DLD1 (cell line): ENCODE measurements around the gene SMOC1.

Experiments
- in situ Hi-C: cut with HindIII; loops from 2 replicates; pipeline ENCODE4 v1.10.0; 2017; ENCODE audit warnings: low sequenced_read_pairs

SMOC1 gene, protein sequence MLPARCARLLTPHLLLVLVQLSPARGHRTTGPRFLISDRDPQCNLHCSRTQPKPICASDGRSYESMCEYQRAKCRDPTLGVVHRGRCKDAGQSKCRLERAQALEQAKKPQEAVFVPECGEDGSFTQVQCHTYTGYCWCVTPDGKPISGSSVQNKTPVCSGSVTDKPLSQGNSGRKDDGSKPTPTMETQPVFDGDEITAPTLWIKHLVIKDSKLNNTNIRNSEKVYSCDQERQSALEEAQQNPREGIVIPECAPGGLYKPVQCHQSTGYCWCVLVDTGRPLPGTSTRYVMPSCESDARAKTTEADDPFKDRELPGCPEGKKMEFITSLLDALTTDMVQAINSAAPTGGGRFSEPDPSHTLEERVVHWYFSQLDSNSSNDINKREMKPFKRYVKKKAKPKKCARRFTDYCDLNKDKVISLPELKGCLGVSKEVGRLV

GRCh38 chr14:69879175-69880043, at the start of gene SMOC1:
SMOC1 (plus strand) TSS chr14:69879416; CDS start chr14:69879679, 263 bp downstream.
- in situ Hi-C loops = no loop called here

DNA sequence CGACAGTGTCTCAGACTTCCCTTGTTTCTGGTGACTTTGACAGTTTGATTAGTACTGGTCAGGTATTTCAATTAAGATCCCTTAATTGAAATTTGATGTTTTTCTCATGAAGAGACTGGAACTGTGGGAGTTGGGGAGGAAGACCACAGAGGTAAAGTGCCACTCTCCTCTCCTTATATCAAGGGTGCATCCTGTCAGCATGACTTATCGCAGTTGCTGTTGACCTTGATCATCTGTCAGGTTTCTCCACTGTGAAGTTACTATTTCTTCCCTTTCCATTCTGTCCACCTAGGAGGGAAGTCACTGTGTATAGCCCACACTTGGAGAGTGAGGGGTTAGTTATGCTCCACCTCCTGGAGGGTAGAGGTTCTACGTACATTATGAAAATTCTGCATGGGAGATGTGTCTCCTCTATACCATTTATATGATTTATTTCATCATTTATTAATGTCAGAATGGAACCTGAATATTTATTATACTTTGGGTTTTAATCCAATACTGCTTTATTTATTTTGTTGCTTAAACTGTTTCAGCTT, 40.3 kb upstream of the SMOC1 start:
- in situ Hi-C loops = no loop called here

GRCh38 chr14:69839661-69840060, 39.6 kb upstream of the SMOC1 start:
- in situ Hi-C loops = no loop called here

DNA sequence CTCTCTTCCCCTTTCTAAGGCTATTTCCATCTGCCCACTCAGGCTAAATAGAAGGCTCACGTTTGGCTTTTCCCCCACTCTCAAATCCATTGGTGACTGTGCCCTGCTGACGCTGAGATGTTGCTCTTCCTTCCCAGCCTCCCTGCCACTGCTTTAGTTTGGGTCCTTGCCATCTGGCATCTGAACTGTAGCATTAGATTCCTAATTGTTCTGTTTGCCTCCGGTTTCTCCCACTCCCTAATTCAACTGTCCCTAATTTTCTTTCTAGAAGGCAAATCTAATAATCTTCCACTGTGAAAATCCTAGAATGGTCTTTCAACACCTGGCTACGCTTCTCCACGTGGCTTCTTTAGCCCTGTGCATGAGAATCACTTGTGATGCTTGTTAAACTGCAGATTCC, 37.6 kb upstream of the SMOC1 start:
- in situ Hi-C loops = no loop called here

DNA sequence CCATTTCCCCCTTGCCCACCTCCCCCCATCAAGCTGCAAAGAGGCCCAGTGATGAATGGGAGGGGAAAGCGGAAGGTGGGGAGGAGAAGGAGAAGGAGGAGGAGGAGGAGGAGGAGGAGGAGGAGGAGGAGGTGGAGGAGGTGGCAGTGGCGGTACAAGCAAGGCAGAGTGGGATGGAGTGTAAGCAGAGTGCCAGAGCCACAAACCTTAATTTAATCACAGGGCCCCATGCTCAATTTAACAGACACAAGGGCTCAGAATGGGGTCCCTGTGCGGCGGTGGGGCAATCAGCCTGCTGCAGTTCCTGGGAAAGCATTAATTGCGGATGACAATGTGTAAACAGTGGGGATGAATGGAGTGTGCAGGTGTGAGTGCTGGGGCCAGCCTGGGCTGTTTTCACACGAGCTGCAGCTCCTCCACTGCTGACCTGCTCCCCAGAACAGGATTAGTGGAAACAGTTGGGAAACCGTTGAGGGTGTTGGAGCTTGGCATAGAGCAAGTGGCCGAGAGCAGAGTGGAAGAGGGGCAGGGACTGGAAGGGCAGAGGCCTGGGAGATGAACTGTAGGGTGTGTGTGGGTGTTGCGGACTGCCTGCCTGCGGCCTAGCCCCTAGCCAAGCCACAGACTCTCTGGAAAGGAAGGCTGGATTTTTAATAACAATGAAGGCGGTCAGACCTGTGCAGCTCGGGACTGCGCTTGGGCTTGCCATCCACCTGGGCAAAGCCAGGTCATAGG, 36.4 kb upstream of the SMOC1 start:
- in situ Hi-C loops = no loop called here

DNA sequence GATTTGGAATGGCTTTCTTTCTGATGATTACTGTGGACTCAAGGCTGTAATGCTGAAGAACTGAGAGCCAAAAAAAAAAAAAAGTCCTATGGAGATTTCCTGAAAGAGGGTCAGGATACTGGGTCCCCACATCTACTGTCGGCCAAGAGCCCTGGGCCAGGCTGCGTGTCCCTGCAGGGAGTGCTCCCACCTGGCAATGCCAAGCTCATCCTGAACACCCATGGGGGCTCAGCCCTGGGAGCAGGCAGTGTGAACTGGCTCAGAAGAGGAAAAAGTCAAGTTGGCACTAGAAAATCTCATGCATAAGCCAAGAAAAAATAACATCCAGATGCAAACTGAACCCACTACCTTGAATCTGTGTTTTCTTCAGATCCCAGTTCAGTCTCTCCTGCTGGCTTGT, 35.0 kb upstream of the SMOC1 start:
- in situ Hi-C loops = no loop called here

GRCh38 chr14:69845050-69845581, 34.1 kb upstream of the SMOC1 start:
- in situ Hi-C loops = no loop called here

DNA sequence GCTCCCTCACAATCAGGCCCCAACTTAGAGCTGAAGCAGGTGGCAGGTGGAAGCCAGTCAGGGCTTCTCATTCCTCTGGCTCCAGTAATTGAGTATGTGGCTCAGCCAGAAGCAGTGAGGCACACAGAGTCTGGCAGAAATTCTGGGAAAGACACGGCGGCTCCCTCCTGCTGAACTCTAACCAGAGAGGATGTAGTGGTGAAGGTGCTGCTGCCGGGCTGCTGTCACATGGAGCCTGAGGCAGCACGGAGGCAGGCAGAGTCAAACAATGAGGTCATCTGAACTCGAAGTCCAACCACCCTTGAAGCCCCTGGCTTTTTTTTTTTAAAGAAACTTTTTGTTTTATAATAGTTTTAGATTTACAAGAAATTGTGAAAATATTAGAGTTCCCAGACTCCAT, 33.4 kb upstream of the SMOC1 start:
- in situ Hi-C loops = no loop called here

DNA sequence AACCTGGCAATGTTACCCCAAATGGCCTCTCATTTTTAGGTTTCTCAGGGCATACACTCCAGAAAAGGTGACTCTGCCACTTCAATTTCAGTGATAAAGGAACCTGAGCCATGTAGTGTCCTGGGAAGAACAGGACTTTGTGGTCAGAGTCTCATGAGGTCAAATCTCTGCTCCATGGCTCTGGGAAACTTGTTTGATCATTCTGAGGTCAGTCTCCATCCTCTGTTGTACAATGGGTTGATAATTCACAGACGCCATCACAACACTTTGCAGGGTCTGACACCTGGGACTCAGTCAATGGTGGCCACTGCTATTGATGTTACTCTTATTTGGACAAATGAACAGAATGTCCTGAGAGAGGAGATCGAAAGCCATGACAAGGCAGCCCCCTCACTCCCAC, 31.1 kb upstream of the SMOC1 start:
- in situ Hi-C loops = no loop called here

GRCh38 chr14:69848903-69849391, 30.3 kb upstream of the SMOC1 start:
- in situ Hi-C loops = no loop called here

GRCh38 chr14:69850086-69850735, 29.0 kb upstream of the SMOC1 start:
- in situ Hi-C loops = no loop called here

GRCh38 chr14:69850736-69851112, 28.5 kb upstream of the SMOC1 start:
- in situ Hi-C loops = no loop called here

GRCh38 chr14:69852531-69853321, 26.5 kb upstream of the SMOC1 start:
- in situ Hi-C loops = no loop called here

DNA sequence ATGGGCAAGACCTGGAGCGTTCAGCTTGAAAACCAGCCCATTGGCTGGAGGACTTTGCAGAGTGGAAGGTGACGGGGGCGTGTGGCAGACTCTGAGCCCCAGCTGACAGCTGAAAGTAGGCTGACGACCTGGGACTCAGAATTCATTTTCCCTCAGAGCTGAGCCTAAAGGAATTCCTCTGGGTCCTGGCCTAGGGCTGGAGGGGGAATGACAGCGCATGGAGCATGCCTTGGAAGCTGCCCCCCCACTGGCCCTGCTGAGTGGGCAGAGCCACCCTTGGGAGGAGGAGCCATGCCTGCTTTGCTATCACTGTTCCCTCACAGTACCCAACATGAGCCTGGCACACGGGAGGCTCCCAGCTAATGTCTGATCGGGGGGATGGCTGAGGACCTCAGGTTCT, 25.4 kb upstream of the SMOC1 start:
- in situ Hi-C loops = no loop called here

- in situ Hi-C loops = no loop called here
These were observed 24.6 kb upstream of the SMOC1 start for GRCh38 chr14:69854598-69854997.

DNA sequence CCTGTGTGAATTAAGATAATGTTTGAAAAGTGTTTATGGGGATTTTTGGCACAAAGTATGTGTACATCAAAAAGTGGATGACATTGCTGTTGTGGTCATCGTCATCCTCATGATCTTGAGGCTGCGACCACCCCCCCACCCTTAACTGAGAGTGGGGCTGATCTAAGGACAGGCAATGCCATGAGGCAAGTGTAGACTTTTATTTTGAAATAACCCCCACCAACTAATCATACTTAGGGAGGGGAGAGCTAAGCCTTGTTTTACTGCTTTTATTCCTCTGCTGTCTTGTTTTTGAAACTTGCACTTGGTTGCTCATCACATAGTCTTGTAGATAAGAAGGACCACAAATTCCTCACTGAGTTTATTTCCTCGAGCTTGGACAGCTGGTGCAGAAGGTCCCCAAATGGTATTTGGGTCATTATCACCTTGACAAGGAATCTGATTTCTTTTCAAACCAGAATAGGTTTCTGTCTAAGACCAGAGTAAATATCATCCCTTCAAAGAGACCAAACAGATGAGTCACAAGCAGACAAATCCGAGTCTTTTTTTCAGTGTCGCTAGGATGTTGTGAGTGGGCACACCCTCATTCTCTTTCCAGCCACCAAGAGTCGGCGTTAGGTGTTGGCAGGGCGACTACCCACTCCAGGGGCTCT, 23.9 kb upstream of the SMOC1 start:
- in situ Hi-C loops = no loop called here

DNA sequence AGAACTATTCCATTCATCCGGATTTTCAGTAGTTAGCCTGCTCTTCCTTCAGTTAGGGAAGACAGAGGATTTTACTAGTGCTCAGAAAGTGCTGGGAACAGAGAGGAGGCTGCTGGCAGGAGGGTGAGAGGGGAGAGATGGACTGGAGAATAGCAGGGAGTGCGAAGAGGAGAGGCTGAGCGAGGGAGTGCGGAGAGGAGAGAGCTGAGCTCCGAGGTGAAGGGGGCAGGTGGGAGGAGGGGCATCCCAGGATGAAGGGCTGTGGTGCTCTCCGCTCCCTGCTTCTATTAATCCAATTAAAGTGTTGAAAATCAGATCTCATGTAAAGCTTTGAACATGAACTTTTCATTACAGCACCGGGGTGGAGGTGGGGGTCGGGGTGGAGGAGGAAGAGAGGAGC, 20.4 kb upstream of the SMOC1 start:
- in situ Hi-C loops = no loop called here

DNA sequence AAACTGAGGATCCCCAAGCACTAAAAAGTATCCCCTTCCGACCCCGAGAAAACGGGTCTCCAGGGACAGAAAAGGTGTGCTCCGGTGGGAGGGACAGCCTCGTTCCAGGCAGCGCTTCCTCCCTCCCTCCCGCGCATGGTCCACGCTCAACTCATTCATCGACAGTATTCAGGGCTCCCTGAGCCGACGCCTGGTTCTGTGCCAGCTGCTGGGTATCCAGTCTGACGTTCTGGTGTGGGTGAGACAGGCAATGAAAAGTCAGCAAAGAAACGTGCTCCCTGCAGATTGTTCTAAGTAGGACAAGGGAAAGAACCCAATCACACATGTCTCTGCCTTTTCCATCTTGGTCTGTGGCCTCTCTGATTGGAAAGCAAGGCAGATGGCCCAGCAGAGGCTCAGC, 19.6 kb upstream of the SMOC1 start:
- in situ Hi-C loops = no loop called here

DNA sequence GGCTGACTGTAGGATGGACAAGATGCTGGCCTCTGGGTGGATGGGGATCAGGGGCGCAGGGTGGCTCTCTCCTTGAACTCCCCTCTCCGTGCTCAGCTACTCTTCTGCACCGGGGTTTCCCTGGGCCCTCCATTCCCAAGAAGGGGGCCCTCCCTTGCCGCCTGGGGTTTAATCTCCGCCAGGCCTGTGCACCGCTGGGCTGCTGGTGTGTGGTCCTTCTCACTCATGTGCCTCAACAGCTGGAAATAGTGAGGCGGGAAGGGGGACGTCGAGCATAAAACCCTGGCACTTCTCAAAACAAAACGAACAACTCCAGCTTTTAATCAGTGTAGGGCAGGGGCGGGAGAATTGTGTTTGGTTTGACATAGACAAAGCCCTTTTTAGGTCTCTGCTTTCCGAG, 19.0 kb upstream of the SMOC1 start:
- in situ Hi-C loops = no loop called here
